Natural killer cell (primary cell): Measurements from ENCODE around the gene RAP1GAP. TPM values are rescaled to one million over a fixed set of nuclear protein-coding genes. Genes with fewer than 3 reads are reported as not detected.

Source experiments
- ATAC-seq, 3 donors: fragments of 150-1000 bp in 2 of 3; fragments of 200-7000 bp in 1 of 3; cut with Tn5 transposase; 1 replicate in 1 of 3; 2 replicates in 2 of 3; pipeline ENCODE4 v1.10.0; 2021; ENCODE audit warnings: mild to moderate bottlenecking in 2 of 3, moderate library complexity in 2 of 3
- DNase-seq, 2 donors: peaks; one replicate each; pipeline versions ENCODE4 v3.0.0 to v3.0.0-alpha.2; 2013 to 2021; ENCODE audit warnings: mixed read lengths in 1 of 2
- H3K27ac ChIP-seq: one replicate; pipeline ENCODE4 v1.5.1; 2013; ENCODE audit warnings: mild to moderate bottlenecking, low read length
- H3K27me3 ChIP-seq: one replicate; pipeline ENCODE4 v1.6.1; 2013; ENCODE audit warnings: low read length; ENCODE audit not compliant: control insufficient read depth, insufficient read depth
- H3K36me3 ChIP-seq: one replicate; pipeline ENCODE4 v1.6.1; 2013; ENCODE audit warnings: low read length; ENCODE audit not compliant: control insufficient read depth, insufficient read depth
- H3K4me1 ChIP-seq: one replicate; pipeline ENCODE4 v1.6.1; 2013; ENCODE audit warnings: low read length; ENCODE audit not compliant: control insufficient read depth, insufficient read depth
- H3K4me3 ChIP-seq: one replicate; pipeline ENCODE4 v1.5.1; 2013; ENCODE audit warnings: low read length
- H3K9me3 ChIP-seq: one replicate; pipeline ENCODE4 v1.6.1; 2013; ENCODE audit warnings: low read length; ENCODE audit not compliant: control insufficient read depth, insufficient read depth
- H3K27ac Mint-ChIP-seq, 2 donors: one replicate each; pipeline ENCODE4 v1.8.0; 2022; ENCODE audit warnings: mild to moderate bottlenecking in 2 of 2, mixed read lengths in 2 of 2, moderate library complexity in 1 of 2
- H3K27me3 Mint-ChIP-seq, 2 donors: one replicate each; pipeline ENCODE4 v1.8.0; 2022; ENCODE audit warnings: low read depth in 2 of 2, mixed read lengths in 2 of 2
- H3K36me3 Mint-ChIP-seq: one replicate; pipeline ENCODE4 v1.8.0; 2022; ENCODE audit warnings: mixed read lengths
- H3K4me1 Mint-ChIP-seq, 2 donors: one replicate each; pipeline ENCODE4 v1.8.0; 2022; ENCODE audit warnings: mixed read lengths in 2 of 2
- H3K4me3 Mint-ChIP-seq: one replicate; pipeline ENCODE4 v1.8.0; 2022; ENCODE audit warnings: mild to moderate bottlenecking, moderate library complexity, mixed read lengths
- H3K9me3 Mint-ChIP-seq, 2 donors: one replicate each; pipeline ENCODE4 v1.8.0; 2022; ENCODE audit warnings: mixed read lengths in 2 of 2
- CTCF ChIP-seq: fragments of 200-600 bp; IDR thresholded peaks from one replicate; pipeline ENCODE4 v1.8.0; 2022; ENCODE audit warnings: antibody characterized with exemption
- WGBS: methylation state at CpG from one replicate; pipeline ENCODE4 v1.1.7; 2013; ENCODE audit warnings: missing lambda C conversion rate; ENCODE audit not compliant: insufficient coverage; 5-methylcytosine and 5-hydroxymethylcytosine counted together
- intact Hi-C: fragments of 100-400 bp; cut with micrococcal nuclease; formaldehyde crosslinking; loops from one replicate; pipeline ENCODE4 v1.14.2; 2022
- total RNA-seq, 4 donors: library from RNA; stranded (reverse); fragments of 120-200 nt in 1 of 4; gene quantifications; one replicate each; pipeline versions ENCODE4 v1.2.3 to v1.2.4, GENCODE V29; 2013 to 2022

RAP1GAP gene
- total RNA-seq, 3 donors from 2014 or later (not counting 1 experiment from before 2014, with no cell fraction given): 0.47 to 1.1 TPM; not detected in 1

DNA sequence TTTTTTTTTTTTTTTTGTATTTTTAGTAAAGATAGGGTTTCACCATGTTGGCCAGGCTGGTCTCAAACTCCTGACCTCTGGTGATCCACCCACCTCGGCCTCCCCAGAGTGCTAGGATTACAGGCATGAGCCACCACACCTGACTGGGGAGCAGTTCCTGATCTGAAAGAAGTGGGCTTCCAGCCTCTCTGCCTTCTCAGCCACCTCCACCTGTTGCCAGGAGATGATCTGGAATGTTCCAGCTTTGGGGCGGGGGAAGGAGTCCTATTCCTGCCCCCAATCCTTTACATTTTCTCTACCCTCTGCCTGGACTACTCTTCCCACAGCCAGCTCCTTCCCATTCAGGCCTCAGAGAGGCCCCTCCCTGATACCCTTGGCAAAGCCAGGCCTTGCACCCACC is 28.1 kb downstream of the RAP1GAP start:
- TF ChIP-seq CTCF: no peak
- intact Hi-C loops: no loop called here
- H3K9me3 ChIP-seq: no peaks in the 10 kb centered on the region
- Mint-ChIP-seq H3K4me3 (no peak overlapping the region), H3K27me3 (peaks cover 7 to 10% of the 10 kb centered on the region in 2 donors), H3K36me3 (no peaks in the 10 kb centered on the region), H3K9me3 (no peaks in the 10 kb centered on the region), H3K4me1 (no peaks in the 10 kb centered on the region), H3K27ac (no peak overlapping the region)
- H3K4me3 ChIP-seq: no peak overlapping the region
- DNase-seq (no peak), ATAC-seq (no peak)
- no peaks in the 10 kb centered on the region for H3K4me1 ChIP-seq
- H3K27me3 ChIP-seq: no peaks in the 10 kb centered on the region
- H3K27ac ChIP-seq: no peak overlapping the region
- H3K36me3 ChIP-seq: no peaks in the 10 kb centered on the region
- 89% methylated on average over 2 of the region's 2 CpGs for WGBS

- intact Hi-C loops: no loop called here
- Histone ChIP-seq H3K4me3 (no peak overlapping the region), H3K27ac (no peak overlapping the region), H3K9me3 (no peaks in the 10 kb centered on the region), H3K36me3 (no peaks in the 10 kb centered on the region), H3K27me3 (no peaks in the 10 kb centered on the region), H3K4me1 (no peaks in the 10 kb centered on the region)
- WGBS: 94% methylated on average over 5 of the region's 6 CpGs
- no peaks in the 10 kb centered on the region for H3K9me3 Mint-ChIP-seq
- ATAC-seq: no peak
- no peak for DNase-seq
- no peak overlapping the region for H3K27ac Mint-ChIP-seq
- H3K4me1 Mint-ChIP-seq: no peaks in the 10 kb centered on the region
- TF ChIP-seq CTCF: no peak
- H3K4me3 Mint-ChIP-seq: no peak overlapping the region
- H3K36me3 Mint-ChIP-seq: no peaks in the 10 kb centered on the region
- peaks cover 3 to 7% of the 10 kb centered on the region in 2 donors for H3K27me3 Mint-ChIP-seq
Measured at GRCh38 chr1:21640653-21641052, 28.5 kb downstream of the RAP1GAP start.

DNA sequence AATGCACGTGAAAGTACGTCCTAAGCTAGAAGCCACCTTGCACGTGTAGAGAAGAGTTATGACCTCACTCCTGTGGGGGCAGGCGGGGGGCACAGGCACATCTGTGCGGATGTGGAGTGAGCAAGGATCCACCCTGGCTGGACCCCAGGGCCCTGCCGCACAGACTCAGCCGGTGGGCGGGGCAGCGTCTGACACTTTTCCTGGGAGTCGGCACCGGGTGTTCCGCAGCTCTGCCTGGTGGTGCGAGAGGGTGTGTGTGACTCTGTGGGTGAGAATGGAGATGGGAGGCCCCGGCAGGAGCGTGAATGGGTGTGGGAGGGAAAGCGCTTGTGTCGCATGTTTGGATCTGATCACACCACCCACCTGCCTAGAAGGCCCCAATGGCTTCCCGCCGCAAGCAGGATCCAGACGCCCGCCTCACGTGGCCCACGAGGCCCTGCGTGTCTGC is 29.5 kb downstream of the RAP1GAP start:
- no peaks in the 10 kb centered on the region for H3K27me3 ChIP-seq
- H3K4me1 ChIP-seq: no peaks in the 10 kb centered on the region
- intact Hi-C loops: no loop called here
- Mint-ChIP-seq H3K36me3 (no peaks in the 10 kb centered on the region), H3K4me3 (no peak overlapping the region), H3K27ac (no peak overlapping the region), H3K27me3 (peaks cover 0 to 6% of the 10 kb centered on the region in 2 donors), H3K4me1 (no peaks in the 10 kb centered on the region), H3K9me3 (no peaks in the 10 kb centered on the region)
- H3K9me3 ChIP-seq: no peaks in the 10 kb centered on the region
- ATAC-seq (no peak), DNase-seq (no peak)
- H3K27ac ChIP-seq: no peak overlapping the region
- 90% methylated on average over 21 of the region's 24 CpGs for WGBS
- H3K4me3 ChIP-seq: no peak overlapping the region
- no peaks in the 10 kb centered on the region for H3K36me3 ChIP-seq
- no peak for TF ChIP-seq CTCF
